BJ (cell line): ENCODE data around the gene ITGA6. TPM values are rescaled to one million over a fixed set of nuclear protein-coding genes. Genes with fewer than 3 reads are reported as not detected.

Experiments used
- CTCF ChIA-PET: fragments of 350-600 bp; formaldehyde crosslinking; extraction: SDS; loops from one replicate; lab custom pipeline; 2021; ENCODE audit warnings: antibody characterized with exemption, inconsistent platforms; lab: Yijun Ruan, JAX
- POLR2A ChIA-PET: fragments of 300-600 bp; sonication (Branson Sonifier 250); formaldehyde crosslinking; extraction: SDS; loops from one replicate; lab custom pipeline; 2021; ENCODE audit warnings: antibody characterized with exemption; lab: Charles Lee
- DNase-seq: peaks from one replicate; pipeline ENCODE4 v3.0.0-alpha.2; 2011; ENCODE audit warnings: low read depth
- H3K27me3 ChIP-seq: 2 replicates; pipeline ENCODE4 v1.6.0; 2011; ENCODE audit warnings: low read length; ENCODE audit not compliant: control insufficient read depth, insufficient read depth
- H3K36me3 ChIP-seq: 2 replicates; pipeline ENCODE4 v1.5.1; 2011; ENCODE audit warnings: low read length; ENCODE audit not compliant: control insufficient read depth, insufficient read depth
- H3K4me3 ChIP-seq: 2 replicates; pipeline ENCODE4 v1.5.1; 2011; ENCODE audit warnings: low read depth, mild to moderate bottlenecking, control low read depth, low read length
- polyA plus RNA-seq: library from polyadenylated mRNA; depleted of rRNA; stranded (reverse); fragments of >200 nt; gene quantifications from 2 replicates; pipeline ENCODE4 v1.2.3, GENCODE V29; 2011
- TF ChIP-seq, protein P1 (sequence below): IDR thresholded peaks from 2 replicates; pipeline ENCODE4 v1.5.1; 2011; ENCODE audit warnings: low read depth, mild to moderate bottlenecking, control low read depth, inconsistent platforms, low read length, moderate library complexity; ENCODE audit not compliant: insufficient read depth

ITGA6 gene
- polyA plus RNA-seq, 1 experiment: 2.9 TPM

DNA sequence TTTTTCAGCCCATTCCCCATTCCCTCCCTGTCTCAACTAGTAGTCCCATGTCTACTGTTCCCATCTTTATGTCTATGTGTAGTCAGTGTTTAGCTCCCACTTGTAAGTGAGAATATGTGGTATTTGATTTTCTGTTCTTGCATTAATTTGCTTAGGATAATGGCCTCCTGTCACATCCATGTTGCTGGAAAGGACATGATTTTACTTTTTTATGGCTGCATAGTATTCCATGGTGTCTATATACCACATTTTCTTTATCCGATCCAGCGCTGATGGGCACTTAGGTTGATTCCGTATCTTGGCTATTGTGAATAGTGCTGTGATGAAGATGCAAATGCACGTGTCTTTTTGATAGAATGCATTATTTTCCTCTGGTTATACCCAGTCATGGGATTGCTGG, 21.7 kb upstream of the ITGA6 start:
- Histone ChIP-seq H3K27me3 (no peaks in the 10 kb centered on the region), H3K36me3 (no peaks in the 10 kb centered on the region), H3K4me3 (no peak overlapping the region)
- ChIA-PET POLR2A (no interaction called here), CTCF (no interaction called here)
- DNase-seq: no peak
- TF ChIP-seq, protein P1, sequence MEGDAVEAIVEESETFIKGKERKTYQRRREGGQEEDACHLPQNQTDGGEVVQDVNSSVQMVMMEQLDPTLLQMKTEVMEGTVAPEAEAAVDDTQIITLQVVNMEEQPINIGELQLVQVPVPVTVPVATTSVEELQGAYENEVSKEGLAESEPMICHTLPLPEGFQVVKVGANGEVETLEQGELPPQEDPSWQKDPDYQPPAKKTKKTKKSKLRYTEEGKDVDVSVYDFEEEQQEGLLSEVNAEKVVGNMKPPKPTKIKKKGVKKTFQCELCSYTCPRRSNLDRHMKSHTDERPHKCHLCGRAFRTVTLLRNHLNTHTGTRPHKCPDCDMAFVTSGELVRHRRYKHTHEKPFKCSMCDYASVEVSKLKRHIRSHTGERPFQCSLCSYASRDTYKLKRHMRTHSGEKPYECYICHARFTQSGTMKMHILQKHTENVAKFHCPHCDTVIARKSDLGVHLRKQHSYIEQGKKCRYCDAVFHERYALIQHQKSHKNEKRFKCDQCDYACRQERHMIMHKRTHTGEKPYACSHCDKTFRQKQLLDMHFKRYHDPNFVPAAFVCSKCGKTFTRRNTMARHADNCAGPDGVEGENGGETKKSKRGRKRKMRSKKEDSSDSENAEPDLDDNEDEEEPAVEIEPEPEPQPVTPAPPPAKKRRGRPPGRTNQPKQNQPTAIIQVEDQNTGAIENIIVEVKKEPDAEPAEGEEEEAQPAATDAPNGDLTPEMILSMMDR: no peak

DNA sequence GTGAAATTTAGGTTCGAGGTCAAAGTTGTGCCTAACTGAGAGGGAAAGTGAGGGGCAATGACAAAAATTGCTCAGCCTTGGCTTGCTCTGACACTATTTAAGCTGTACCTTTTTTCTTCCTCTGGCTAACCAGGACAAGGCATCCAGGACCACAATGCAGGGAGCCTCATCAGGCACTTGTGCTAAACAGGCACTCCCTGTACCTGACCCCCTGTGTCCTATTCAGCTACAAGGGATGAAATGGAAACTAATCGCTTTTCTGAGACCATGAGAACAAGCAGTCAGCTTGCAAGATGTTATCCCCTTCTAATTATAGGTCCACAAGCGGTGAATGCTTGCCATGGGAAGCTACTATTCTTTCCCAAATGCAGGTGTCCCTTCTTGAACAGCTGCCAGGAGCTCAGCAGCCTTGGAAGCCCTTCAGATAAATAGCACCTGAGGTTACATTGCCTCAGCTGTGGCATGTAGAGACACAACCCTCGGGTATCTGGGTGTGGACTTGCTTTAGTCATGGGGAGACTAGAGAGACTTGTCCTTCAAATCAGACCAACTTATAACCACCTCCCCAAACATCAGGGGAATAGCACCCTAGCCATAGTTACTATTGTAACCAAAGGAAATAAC, 19.1 kb upstream of the ITGA6 start:
- CTCF ChIA-PET: no interaction called here

DNA sequence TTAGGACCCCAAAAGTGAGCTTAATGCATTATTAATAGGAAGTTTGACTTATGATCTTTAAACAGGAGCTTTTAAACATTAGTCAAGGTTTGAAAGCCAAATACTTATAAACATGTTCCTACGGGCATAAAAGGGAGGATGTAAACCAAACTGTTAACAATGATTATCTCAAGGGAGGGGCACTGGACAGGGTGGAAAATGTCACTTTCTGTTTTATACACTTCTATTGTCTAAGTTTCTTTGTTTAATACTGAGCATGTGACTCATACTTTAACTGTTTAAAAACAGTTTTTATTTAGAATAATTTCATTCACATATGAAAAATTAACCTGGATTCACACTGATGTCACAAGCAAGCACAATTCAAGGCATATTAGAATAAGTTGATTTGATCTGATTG, 18.3 kb upstream of the ITGA6 start:
- ChIA-PET CTCF (no interaction called here), POLR2A (no interaction called here)
- TF ChIP-seq, protein P1: no peak
- H3K4me3 ChIP-seq: no peak overlapping the region
- no peak for DNase-seq
- no peaks in the 10 kb centered on the region for H3K36me3 ChIP-seq
- no peaks in the 10 kb centered on the region for H3K27me3 ChIP-seq

More for the DNA sequence above, 19.1 kb upstream of the ITGA6 start:
- Histone ChIP-seq H3K4me3 (no peak overlapping the region), H3K36me3 (no peaks in the 10 kb centered on the region), H3K27me3 (no peaks in the 10 kb centered on the region)
- POLR2A ChIA-PET: no interaction called here
- DNase-seq: no peak
- TF ChIP-seq, protein P1: no peak

DNA sequence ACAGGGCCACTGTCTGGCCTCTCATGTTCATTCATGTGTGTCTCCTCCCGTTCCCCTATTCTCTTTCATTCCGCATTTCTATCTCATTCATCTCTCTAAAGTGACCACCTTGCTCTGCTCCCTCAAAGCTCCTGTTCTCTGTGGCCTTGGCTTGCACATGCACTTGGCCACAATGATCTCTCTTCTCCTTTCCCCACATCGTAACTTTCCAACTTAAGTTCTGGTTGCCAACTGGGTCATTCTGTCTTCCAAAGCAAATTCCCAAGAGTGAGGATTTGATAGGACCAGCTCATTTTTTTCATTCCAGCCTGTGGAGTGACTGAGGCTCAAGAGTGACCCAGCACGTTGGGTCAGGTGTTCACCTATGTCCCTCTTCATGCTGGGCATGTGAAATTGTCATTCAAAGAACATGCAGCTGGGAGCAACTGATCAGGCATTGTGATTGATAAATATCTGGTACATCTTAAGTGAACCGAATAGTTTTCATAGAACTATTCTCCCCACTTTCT, 14.3 kb upstream of the ITGA6 start:
- DNase-seq: no peak
- POLR2A ChIA-PET: no interaction called here
- H3K27me3 ChIP-seq: no peaks in the 10 kb centered on the region
- no peaks in the 10 kb centered on the region for H3K36me3 ChIP-seq
- CTCF ChIA-PET: no interaction called here
- H3K4me3 ChIP-seq: no peak overlapping the region
- TF ChIP-seq, protein P1: no peak

DNA sequence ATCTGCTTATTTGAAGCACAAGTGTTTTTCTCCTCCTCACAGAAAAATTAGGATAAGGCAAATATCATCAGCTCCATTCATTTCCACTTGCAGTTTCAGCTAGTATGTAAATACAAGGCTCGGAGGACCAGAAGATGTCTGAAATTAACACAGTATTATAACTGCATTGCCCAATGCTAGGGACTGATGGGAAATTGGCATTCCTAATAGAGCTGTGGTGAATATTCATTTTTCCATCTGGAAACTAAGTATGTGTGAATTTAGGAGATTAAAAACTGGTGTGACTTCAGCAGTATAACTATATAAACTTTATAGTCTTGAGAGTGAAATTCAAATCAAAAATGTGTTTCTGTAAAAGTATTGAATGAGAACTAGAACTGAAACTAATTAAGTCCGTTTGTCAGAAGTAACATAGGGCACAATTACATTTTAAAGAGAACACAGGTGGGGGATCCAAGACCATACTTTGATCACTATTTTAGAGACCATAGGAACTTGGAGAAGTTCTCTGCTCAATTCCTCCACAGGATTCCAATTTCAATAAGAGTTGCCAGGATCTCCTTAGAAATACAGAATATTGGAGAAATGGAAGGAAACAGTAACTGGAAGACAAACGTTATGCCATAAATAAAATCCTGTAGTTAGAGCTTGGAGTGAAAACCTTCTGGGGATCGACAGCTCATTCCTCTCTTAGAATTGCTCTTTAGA, 12.1 kb upstream of the ITGA6 start:
- Histone ChIP-seq H3K36me3 (no peaks in the 10 kb centered on the region), H3K4me3 (no peak overlapping the region), H3K27me3 (no peaks in the 10 kb centered on the region)
- DNase-seq: no peak
- ChIA-PET CTCF (interaction anchor here (0.6 to 1.3 kb wide), 5 partner anchors 8 to 50 kb away, joined by 3 to 4 read pairs (median 3); no protein-coding TSS in a partner anchor), POLR2A (no interaction called here)
- TF ChIP-seq, protein P1: no peak
